Superior temporal gyrus (tissue), 1 donor: ENCODE measurements around the gene PARD3B.
A peak's percentile ranks its signal among the peaks of the same experiment; 100 is the strongest.

Experiments
- DNase-seq: peaks from one replicate; pipeline ENCODE4 v3.0.0-alpha.2; 2016; ENCODE audit errors: extremely low spot score

PARD3B gene

GRCh38 chr2:204590063-204590462 is 44.8 kb downstream of the PARD3B start:
- DNase-seq: no peak

- no peak for DNase-seq
These were observed 46.0 kb downstream of the PARD3B start for GRCh38 chr2:204591225-204591624.

DNA sequence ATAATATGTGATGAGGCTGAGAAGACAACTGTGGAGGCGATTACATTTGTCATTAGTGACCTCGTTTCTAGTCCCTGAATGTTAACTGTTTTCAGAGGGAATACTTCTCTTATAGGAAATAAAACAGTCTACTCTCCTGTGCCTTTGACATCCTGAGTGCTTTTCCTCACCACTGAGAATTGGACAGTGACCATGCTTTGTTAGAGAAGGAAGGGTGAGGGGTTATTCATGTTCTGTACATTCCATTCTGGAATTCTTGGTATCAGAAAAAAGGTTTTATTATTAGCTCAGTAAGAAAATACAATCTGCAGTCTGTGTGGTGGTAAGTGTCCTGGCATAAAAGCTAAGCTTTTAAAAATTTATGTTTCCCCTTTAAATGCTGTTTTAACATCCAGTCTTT is 58.8 kb downstream of the PARD3B start:
- DNase-seq: no peak

DNA sequence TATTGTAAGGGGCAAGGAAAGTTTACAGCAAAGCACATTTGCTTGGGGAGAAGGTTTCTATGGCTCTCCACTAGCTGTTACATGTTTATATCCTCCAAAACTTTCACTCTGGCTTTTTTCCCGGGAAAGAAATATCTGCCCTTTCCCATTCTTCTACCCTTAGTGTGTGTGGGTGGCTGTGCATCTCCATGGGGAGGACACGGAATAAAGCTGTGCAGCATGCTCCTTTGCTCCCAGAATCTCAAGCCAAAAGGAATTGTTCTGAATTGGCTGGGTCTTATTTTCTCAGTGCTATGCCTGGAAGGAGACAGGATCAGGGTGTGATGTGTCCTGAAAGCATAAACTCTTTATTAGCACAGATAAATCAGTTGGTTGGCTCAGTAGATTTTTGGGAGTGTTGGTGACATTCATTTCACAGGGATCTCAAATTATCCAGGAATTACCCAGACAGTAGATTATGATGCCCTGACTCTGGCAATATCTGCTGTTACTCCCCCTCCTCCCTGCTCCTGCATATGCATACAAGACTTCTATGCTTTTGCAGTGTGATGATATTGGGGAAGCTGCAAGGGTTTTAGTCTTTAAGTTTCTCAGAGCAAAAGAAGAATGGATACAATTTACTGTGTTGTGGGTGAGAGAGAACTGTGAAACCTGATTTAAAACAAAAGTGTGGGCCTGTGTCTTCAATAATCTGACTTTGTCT is 63.1 kb downstream of the PARD3B start:
- no peak for DNase-seq

GRCh38 chr2:204611017-204611631 is 65.8 kb downstream of the PARD3B start:
- no peak for DNase-seq

DNA sequence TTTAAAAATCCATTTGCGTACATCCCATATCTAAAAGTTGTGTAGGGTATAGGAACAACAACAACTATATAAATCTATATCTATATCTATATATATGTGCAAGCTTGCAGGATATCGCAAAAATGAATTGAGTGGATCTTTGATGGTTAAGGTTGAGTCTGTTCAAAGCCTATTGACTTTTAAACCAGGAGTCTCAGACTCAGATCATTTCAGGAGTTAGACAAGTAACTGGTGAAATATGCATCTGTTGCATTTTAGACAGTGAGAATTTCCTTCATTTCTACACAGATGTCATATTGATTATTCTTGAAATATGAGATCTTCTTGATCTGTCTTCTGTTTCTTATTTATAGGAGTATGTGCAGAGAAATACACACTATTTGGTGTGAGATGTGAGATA is 66.5 kb downstream of the PARD3B start:
- DNase-seq: no peak

DNA sequence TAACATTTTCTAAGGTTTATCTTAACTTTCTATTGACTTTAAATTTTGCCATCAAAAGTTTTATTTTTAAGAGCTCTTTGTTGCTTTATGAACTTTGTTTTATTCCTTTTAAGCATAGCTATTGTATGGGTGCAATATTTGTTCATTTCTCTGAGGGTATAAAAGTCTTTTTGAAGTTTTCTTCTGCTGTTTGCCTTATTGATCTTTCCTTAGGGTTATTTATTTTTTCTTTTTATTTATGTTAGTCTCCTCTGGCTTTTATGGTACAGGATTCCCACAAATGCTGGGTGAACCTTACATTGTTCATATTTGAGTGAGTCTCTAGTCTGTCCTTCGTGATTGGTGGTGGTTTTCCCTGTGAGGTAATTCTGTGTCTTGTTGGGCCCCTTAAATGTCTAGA is 68.4 kb downstream of the PARD3B start:
- DNase-seq: no peak

GRCh38 chr2:204615456-204615855 is 70.2 kb downstream of the PARD3B start:
- DNase-seq: no peak

- peak; percentile 70 for DNase-seq
These were observed 79.9 kb downstream of the PARD3B start for GRCh38 chr2:204625135-204625534.

DNA sequence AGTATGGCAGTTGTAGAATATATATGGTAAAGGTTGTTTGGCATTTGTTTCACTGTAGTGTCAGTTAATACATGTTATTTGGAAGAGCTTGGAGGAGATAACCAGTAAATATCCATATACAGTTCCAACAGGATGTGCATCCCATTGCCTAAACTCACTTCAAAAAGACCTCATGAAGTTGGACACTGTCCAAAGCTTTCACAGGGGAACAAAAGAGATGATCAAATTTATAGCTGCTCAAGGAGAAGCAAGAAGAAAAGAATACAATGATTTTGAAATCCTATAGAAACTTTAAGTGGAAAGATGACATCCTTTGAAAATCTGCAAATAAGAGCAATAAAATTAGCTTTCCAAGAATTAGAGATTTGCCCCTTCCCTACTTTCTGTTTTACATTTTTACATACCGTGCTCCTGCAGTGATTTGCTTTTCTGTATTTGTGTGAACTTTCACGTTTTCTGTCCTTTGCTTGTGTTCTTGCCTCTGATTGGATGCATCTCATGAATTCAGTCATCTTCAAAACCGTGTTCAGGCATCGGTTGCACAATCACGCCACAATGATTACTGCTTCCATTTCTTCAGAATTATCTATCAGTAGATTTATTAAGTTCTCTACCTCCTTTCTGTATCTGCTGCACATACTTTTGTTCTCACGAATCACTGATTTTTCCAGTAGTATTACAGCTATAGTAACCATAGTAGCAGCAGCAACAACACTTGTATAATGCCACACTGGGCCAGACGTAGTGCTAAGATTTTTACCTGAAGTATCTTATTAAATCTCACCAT is 83.8 kb downstream of the PARD3B start:
- no peak for DNase-seq

- DNase-seq: no peak
These were observed 87.1 kb downstream of the PARD3B start for GRCh38 chr2:204632410-204632809.

DNA sequence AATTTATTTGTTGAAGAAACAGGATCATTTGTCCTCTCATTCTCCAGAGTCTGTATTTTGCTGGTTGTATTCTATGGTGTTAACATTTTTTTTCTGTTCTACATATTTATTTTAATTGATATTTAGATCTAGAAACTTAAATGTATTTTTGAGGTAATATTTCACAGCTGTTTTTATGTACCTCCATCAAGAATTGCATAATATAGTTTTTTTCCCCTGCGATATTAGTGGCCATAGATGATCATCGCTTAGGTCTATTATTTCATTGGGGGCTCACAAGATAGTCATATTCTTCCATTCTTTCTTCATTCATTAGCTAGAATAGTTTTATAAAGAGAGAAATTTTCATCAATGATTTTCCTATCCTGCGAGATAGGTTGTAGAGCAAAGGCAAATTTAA is 89.3 kb downstream of the PARD3B start:
- DNase-seq: no peak

DNA sequence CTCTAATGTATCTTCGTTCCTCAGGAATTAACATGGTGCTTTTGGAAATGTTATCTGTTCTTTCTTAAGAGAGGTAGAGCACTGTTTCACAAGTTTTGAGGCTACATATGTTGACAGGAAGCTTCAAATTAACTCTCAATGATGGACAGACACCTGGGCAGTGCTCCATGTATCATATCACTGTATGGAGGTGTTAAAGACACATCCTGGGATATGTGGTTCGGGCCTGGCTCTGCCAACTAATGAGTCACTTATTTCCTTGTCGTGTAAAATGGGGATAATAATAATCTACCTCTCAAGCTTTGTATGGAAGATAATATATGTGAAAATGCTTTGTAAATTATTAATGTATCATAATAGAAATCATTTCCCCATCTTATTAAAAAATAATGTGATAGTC is 90.2 kb downstream of the PARD3B start:
- DNase-seq: no peak

GRCh38 chr2:204638471-204639194 is 93.4 kb downstream of the PARD3B start:
- no peak for DNase-seq

DNA sequence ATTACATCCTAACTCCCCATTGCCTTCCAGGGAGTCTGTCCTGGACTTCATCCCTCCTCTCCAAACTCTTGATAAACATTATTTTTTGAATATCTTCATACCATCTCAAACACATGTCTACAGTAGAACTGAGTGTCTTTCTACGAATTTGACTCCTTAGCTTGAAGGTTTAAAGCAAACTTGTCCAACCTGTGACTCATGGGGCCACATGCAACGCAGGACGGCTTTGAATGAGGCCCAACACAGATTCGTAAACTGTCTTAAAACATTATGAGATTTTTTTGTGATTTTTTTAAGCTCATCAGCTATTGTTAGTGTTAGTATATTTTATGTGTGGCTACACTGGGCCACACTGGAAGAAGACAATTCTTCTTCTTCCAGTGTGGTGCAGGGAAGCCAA is 98.1 kb downstream of the PARD3B start:
- no peak for DNase-seq

DNA sequence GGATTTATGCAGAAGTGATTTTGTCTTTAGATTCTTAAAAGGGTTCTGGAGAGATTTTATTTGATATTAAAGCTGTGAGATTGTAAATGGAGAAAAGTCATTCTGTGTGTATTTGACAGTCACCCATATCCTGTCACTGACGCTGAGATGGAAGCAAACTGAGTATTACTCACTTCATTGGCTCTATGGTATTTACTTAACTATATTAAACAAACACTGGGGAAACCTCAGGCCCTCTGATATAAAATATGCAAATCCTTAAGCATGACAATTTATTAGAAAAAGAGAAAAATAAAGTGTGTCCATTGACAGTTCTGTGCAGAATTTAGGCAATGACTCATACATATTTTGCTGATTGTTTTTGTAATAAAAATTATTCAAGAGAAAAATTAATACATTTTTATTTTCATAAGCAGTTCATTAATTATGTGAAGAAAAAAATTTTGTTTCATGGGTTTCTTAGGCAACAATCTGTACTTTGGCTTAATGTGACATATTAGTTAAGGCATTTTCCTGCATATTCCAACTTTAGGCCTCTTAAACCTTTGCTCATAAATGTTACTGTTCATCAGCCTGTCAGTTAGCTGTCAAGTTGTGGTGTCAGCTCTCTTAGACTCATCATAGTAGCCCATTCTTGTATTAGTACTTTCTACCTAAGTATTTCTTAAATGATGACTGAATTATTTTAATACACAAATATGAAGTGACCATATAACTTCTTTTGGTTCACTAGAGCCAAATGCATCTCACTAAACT is 99.9 kb downstream of the PARD3B start:
- no peak for DNase-seq

GRCh38 chr2:204647626-204648025 is 102.4 kb downstream of the PARD3B start:
- DNase-seq: no peak

GRCh38 chr2:204650611-204651010 is 105.3 kb downstream of the PARD3B start:
- no peak for DNase-seq

DNA sequence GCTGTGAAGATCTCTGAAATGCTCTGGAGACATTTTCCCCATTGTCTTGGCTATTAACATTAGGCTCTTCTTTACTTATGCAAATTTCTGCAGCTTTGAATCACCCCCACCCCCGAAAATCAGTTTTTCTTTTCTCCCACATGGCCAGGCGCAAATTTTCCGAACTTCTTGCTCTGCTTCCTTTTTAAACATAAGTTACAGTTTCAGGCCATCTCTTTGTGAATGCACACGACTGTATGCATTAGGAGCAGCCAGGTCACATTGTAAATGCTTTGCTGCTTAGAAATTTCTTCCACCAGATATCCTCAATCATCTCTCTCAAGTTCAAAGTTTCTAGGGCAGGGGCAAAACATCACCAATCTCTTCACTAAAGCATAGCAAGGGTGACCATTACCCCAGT is 106.8 kb downstream of the PARD3B start:
- DNase-seq: no peak

- DNase-seq: no peak
These were observed 109.4 kb downstream of the PARD3B start for GRCh38 chr2:204654669-204655068.

- DNase-seq: no peak
These were observed 109.8 kb downstream of the PARD3B start for GRCh38 chr2:204655101-204655500.

GRCh38 chr2:204655626-204656025 is 110.4 kb downstream of the PARD3B start:
- DNase-seq: no peak
